PFSK-1 (cell line): Measurements from ENCODE around the gene SPTBN1. TPM values are rescaled to one million over a fixed set of nuclear protein-coding genes. Genes with fewer than 3 reads are reported as not detected.

Experiments used
- FOXP2 ChIP-seq: optimal IDR thresholded peaks from 2 replicates; pipeline ENCODE3; 2011; ENCODE audit warnings: borderline replicate concordance, control low read depth, inconsistent platforms; ENCODE audit not compliant: insufficient read depth; ENCODE audit errors: extremely low read length, extremely low read depth
- POLR2AphosphoS5 ChIP-seq: IDR thresholded peaks from 2 replicates; pipeline ENCODE4 v1.6.1; 2012; ENCODE audit warnings: low read depth, mild to moderate bottlenecking, control low read depth, low read length, moderate library complexity
- SIN3A ChIP-seq: IDR thresholded peaks from 2 replicates; pipeline ENCODE4 v1.6.1; 2012; ENCODE audit warnings: mild to moderate bottlenecking, low read length, moderate library complexity, borderline replicate concordance; ENCODE audit not compliant: insufficient read depth
- TAF1 ChIP-seq: IDR thresholded peaks from 2 replicates; pipeline ENCODE4 v1.6.1; 2012; ENCODE audit warnings: low read length, control low read depth, borderline replicate concordance; ENCODE audit not compliant: insufficient read depth
- polyA plus RNA-seq: library from polyadenylated mRNA; unstranded; fragments of >200 nt; gene quantifications from one replicate; pipeline ENCODE4 v1.2.1, GENCODE V29; 2012; ENCODE audit warnings: low read depth, missing spikeins; ENCODE audit not compliant: insufficient read length
- TF ChIP-seq, protein P1 (sequence below), 2 experiments: IDR thresholded peaks; 2 replicates each; pipeline versions ENCODE4 v1.6.1 to v1.8.0; 2011 to 2012; ENCODE audit warnings: low read depth in 2 of 2, low read length in 2 of 2, control low read depth in 1 of 2, inconsistent platforms in 1 of 2, mild to moderate bottlenecking in 1 of 2, moderate library complexity in 1 of 2; ENCODE audit not compliant: insufficient read depth in 1 of 2

The SPTBN1 gene
- polyA plus RNA-seq = 29.7 TPM

GRCh38 chr2:54455563-54456361, at the start of gene SPTBN1:
SPTBN1 (plus strand) TSS chr2:54456327; CDS start chr2:54526419, 70,092 bp downstream.
- TF ChIP-seq FOXP2 = no peak
- TF ChIP-seq SIN3A = no peak
- TF ChIP-seq, protein P1, sequence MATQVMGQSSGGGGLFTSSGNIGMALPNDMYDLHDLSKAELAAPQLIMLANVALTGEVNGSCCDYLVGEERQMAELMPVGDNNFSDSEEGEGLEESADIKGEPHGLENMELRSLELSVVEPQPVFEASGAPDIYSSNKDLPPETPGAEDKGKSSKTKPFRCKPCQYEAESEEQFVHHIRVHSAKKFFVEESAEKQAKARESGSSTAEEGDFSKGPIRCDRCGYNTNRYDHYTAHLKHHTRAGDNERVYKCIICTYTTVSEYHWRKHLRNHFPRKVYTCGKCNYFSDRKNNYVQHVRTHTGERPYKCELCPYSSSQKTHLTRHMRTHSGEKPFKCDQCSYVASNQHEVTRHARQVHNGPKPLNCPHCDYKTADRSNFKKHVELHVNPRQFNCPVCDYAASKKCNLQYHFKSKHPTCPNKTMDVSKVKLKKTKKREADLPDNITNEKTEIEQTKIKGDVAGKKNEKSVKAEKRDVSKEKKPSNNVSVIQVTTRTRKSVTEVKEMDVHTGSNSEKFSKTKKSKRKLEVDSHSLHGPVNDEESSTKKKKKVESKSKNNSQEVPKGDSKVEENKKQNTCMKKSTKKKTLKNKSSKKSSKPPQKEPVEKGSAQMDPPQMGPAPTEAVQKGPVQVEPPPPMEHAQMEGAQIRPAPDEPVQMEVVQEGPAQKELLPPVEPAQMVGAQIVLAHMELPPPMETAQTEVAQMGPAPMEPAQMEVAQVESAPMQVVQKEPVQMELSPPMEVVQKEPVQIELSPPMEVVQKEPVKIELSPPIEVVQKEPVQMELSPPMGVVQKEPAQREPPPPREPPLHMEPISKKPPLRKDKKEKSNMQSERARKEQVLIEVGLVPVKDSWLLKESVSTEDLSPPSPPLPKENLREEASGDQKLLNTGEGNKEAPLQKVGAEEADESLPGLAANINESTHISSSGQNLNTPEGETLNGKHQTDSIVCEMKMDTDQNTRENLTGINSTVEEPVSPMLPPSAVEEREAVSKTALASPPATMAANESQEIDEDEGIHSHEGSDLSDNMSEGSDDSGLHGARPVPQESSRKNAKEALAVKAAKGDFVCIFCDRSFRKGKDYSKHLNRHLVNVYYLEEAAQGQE (IDR thresholded peaks at IDR 0.05; ENCODE audit: insufficient read depth in 1 of 2, low read depth in 2 of 2, low read length in 2 of 2) = no peak
- peak; percentile 62; the same call in 1 of the 2 replicates for TF ChIP-seq TAF1
- TF ChIP-seq POLR2AphosphoS5 = peak; percentile 41; the same call in 1 of the 2 replicates

DNA sequence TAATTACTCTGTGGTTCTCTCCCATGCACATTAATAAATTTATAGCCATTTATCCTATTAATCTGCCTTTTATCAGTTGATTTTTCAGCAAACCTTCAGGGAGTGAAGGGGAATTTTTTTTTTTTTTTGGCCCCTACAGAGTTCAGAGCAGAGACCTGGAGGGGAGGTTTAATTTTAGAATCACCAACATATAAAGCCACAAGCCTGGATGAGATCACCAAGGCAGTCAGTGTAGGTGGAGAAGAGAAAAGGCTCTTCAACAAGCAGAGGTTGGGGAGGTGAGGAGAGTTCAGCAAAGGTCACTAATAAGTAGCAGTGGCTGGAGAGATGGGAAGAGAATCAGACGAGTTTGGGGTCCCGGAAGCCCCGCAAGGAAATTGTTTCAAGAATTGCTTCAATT, 48.4 kb upstream of the SPTBN1 start:
- TF ChIP-seq, protein P1 (IDR thresholded peaks at IDR 0.05; ENCODE audit: insufficient read depth in 1 of 2, low read depth in 2 of 2, low read length in 2 of 2) = no peak
- no peak for TF ChIP-seq SIN3A
- TF ChIP-seq FOXP2 = no peak
- no peak for TF ChIP-seq TAF1
- TF ChIP-seq POLR2AphosphoS5 = no peak

DNA sequence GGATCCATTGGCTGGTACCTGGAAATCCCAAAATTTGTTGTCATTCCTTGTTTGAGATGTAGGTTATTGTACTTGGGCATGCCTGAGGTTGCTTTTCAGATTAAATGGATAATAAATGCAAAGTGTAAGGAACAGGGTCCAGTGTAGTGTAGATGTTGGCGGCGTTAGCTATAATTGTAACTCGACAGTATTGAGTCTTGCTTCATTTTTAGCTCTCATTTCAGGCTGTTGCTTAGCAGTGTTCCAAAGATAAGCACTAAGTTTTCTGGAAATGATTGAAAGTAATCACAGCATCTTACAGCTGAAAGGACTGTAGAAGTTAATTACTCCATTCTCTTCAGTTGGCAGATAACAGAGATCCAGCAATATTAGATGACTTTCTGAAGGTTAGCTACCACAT, 47.8 kb upstream of the SPTBN1 start:
- TF ChIP-seq, protein P1 (IDR thresholded peaks at IDR 0.05; ENCODE audit: insufficient read depth in 1 of 2, low read depth in 2 of 2, low read length in 2 of 2) = no peak
- TF ChIP-seq SIN3A (no peak), TAF1 (no peak), POLR2AphosphoS5 (no peak), FOXP2 (no peak)

DNA sequence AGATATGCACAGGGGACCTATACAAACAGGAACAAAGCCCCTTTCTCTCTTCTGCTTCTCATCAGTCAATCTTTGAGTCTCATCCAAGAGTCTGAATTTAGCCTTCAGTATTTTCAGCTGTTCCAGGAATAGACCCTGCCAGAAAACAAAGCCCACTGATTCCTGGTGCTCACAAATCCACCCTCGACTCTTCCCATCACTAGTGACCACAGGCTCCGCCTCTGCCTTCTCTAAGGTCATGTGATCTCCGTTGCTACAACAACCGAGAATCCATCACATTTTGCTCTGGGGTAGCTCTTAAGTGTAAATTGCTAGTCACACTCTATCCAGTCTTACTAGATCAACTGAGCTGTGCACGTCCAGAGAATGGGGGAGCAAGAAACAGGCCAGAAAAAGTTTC, 46.4 kb upstream of the SPTBN1 start:
- TF ChIP-seq TAF1 (no peak), POLR2AphosphoS5 (no peak), SIN3A (no peak), FOXP2 (no peak)
- TF ChIP-seq, protein P1 (IDR thresholded peaks at IDR 0.05; ENCODE audit: insufficient read depth in 1 of 2, low read depth in 2 of 2, low read length in 2 of 2) = no peak
